Measurements from ENCODE around the gene CUX1. TPM values are rescaled to one million over a fixed set of nuclear protein-coding genes. Genes with fewer than 3 reads are reported as not detected.
A peak's percentile ranks its signal among the peaks of the same experiment; 100 is the strongest.

The CUX1 gene
- total RNA-seq, 2 experiments from 2014 or later, result 20.2 to 20.4 TPM

- ChIA-PET POLR2A (no interaction called here), CTCF (no interaction called here)
- no peak for ATAC-seq
- no peaks in the 10 kb centered on the region for H3K36me3 Mint-ChIP-seq (ENCODE audit: low read depth)
- no peak for DNase-seq
- no peak overlapping the region for H3K4me3 Mint-ChIP-seq
- intact Hi-C loops (cut with micrococcal nuclease), result no loop called here
- H3K4me1 Mint-ChIP-seq (ENCODE audit: low read depth), result peaks cover 10% of the 10 kb centered on the region
- TF ChIP-seq CTCF (IDR thresholded peaks at IDR 0.05), result no peak
- no peak overlapping the region for H3K27ac Mint-ChIP-seq
- H3K27me3 Mint-ChIP-seq, result no peaks in the 10 kb centered on the region
- H3K9me3 Mint-ChIP-seq, result no peaks in the 10 kb centered on the region
Observed at GRCh38 chr7:102303669-102304422, 486.4 kb downstream of the CUX1 start.

- Mint-ChIP-seq H3K9me3 (no peaks in the 10 kb centered on the region), H3K4me3 (no peak overlapping the region), H3K27ac (no peak overlapping the region), H3K4me1 (ENCODE audit: low read depth) (peaks cover 10% of the 10 kb centered on the region), H3K36me3 (ENCODE audit: low read depth) (no peaks in the 10 kb centered on the region), H3K27me3 (no peaks in the 10 kb centered on the region)
- intact Hi-C loops (cut with micrococcal nuclease), result no loop called here
- POLR2A ChIA-PET, result no interaction called here
- CTCF ChIA-PET, result no interaction called here
- TF ChIP-seq CTCF (IDR thresholded peaks at IDR 0.05), result no peak
- DNase-seq (no peak), ATAC-seq (no peak)
Observed at GRCh38 chr7:102304668-102305067, 487.2 kb downstream of the CUX1 start.

GRCh38 chr7:102305414-102306268, 488.2 kb downstream of the CUX1 start:
- no peaks in the 10 kb centered on the region for H3K9me3 Mint-ChIP-seq
- H3K36me3 Mint-ChIP-seq (ENCODE audit: low read depth), result no peaks in the 10 kb centered on the region
- H3K4me3 Mint-ChIP-seq, result no peak overlapping the region
- peaks cover 10% of the 10 kb centered on the region for H3K4me1 Mint-ChIP-seq (ENCODE audit: low read depth)
- intact Hi-C loops (cut with micrococcal nuclease), result no loop called here
- H3K27me3 Mint-ChIP-seq, result no peaks in the 10 kb centered on the region
- ChIA-PET CTCF (no interaction called here), POLR2A (no interaction called here)
- DNase-seq, result no peak
- TF ChIP-seq CTCF (IDR thresholded peaks at IDR 0.05), result no peak
- H3K27ac Mint-ChIP-seq, result peak overlapping the region; percentile 55
- ATAC-seq, result no peak

- H3K27ac Mint-ChIP-seq, result no peak overlapping the region
- peak; percentile 77 for ATAC-seq
- ChIA-PET CTCF (no interaction called here), POLR2A (interaction anchor here (0.7 kb wide), 1 partner anchor 11 kb away, joined by 3 read pairs; no protein-coding TSS in a partner anchor)
- DNase-seq, result peak; percentile 51
- no peak overlapping the region for H3K4me3 Mint-ChIP-seq
- no peaks in the 10 kb centered on the region for H3K27me3 Mint-ChIP-seq
- TF ChIP-seq CTCF (IDR thresholded peaks at IDR 0.05), result no peak
- no peaks in the 10 kb centered on the region for H3K9me3 Mint-ChIP-seq
- H3K4me1 Mint-ChIP-seq (ENCODE audit: low read depth), result peaks cover 10% of the 10 kb centered on the region
- intact Hi-C loops (cut with micrococcal nuclease), result no loop called here
- H3K36me3 Mint-ChIP-seq (ENCODE audit: low read depth), result no peaks in the 10 kb centered on the region
Observed at GRCh38 chr7:102306916-102307677, 489.7 kb downstream of the CUX1 start.

All from activated CD8-positive, alpha-beta T cell treated with anti-CD3 and anti-CD28 coated beads for 36 hours (primary cell).